Stimulated activated CD4-positive, alpha-beta T cell treated with anti-CD3 and anti-CD28 coated beads, Interleukin-2, amount 100 ng/mL, for 4 hours (primary cell): ENCODE data around the gene MUCL3.
"Not testable (repeated sequence)": the region's sequence is repeated elsewhere in the genome, so short reads cannot be mapped to it uniquely, and the experiment has no call there.

Experiments used
- DNase-seq: peaks from one replicate; pipeline ENCODE4 v3.0.0-alpha.2; 2020; ENCODE audit warnings: low read depth

Gene MUCL3, protein sequence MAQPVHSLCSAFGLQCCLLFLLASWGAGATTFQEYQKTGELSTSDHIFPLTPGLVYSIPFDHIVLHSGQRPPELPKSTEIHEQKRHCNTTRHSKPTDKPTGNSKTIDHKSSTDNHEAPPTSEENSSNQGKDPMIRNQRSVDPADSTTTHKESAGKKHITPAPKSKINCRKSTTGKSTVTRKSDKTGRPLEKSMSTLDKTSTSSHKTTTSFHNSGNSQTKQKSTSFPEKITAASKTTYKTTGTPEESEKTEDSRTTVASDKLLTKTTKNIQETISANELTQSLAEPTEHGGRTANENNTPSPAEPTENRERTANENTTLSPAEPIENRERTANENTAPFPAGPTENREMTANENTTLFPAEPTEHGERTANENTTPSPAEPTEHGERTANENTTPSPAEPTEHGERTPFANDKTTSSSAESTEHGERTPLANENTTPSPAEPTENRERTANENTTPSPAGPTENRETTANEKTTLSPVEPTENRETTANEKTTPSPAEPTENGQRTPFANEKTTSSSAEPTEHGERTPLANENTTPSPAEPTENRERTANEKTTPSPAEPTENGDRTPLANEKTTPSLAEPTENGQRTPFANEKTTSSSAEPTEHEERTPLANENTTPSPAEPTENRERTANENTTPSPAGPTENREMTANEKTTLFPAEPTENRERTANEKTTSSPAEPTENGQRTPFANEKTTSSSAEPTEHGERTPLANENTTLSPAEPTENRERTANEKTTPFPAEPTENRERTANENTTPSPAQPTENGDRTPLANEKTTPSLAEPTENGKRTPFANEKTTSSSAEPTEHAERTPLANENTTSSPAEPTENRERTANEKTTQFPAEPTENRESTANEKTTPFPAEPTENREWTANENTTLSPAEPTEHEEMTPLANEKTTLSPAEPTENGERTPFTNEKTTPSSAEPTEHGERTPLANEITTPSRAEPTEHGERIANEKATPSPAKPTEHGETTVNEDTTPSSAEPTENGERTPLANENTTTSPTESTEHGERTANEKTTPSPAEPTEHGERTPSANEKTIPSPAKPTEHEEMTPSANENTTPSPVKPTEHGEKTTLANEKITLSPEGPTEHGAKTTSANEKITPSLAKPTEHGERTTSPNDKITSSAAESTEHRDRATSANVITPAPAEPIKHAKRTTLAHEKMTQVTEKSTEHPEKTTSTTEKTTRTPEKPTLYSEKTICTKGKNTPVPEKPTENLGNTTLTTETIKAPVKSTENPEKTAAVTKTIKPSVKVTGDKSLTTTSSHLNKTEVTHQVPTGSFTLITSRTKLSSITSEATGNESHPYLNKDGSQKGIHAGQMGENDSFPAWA (N-terminal part only)

DNA sequence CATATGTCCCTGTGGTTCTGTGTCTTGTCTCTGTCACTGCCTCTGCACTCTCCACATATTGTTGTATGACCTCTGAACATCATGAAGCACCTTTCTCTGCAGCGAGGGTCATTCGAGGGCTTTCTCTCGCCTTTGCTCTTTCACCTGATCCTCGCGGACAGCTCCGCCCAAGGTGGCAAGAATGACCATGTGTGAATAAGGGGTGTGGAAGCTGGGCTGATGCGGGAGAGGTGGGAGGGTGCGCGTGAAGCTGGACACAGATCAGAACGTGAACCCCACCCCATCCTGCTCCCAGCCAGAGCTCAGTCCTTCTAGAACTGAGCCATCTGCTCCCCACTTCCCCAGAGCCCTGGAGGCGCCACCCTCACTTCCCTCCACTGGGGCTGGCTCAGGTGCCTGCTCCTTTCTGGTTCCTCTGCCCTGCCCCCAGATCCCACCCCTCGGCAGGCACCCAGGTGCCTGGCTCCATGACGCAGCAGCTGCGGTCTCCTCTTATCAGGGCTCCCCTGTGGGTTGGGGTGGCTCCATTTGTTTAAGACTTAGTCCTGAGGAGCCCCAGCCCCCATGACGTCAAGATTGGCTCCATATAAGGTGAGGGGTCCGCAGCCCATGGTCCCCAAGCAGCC is at the start of gene MUCL3:
Gene MUCL3, plus strand, starts transcription at position 613 of the 626 bp plus-strand sequence. CDS start 27 bp downstream, outside the sequence.
- DNase-seq, result no peak

DNA sequence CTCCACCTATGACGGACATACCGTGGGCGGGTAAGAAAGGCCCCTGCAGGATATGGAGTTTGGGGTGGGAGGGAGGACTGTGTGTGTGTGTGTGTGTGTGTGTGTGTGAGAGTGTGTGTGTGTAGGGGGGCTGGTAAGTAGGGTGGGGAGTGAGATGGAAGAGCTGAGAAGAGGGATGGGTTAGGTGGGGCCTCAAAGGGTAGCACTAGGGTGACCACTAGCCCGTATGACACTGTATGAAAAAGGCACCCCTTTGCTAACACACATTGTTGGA is 49.4 kb upstream of the MUCL3 start:
- DNase-seq, result no peak

DNA sequence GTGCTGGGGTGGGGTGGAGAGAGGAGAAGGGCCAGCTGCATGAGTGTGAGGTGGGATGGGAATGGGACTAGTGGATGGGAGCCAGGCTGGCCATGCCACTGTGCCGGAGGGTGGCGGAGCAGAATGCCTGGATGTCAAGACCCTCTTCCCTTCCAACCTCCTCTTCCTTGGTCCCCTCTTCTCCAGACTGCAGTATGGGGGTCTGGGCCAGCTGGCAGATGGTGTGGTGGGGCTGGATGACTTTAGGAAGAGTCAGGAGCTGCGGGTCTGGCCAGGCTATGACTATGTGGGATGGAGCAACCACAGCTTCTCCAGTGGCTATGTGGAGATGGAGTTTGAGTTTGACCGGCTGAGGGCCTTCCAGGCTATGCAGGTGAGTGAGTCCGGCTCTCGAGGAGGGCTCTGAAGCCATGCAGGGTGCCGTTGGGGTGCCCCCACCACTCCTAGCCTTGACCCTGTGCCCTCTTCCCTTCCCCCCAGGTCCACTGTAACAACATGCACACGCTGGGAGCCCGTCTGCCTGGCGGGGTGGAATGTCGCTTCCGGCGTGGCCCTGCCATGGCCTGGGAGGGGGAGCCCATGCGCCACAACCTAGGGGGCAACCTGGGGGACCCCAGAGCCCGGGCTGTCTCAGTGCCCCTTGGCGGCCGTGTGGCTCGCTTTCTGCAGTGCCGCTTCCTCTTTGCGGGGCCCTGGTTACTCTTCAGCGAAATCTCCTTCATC is 48.8 kb upstream of the MUCL3 start:
- no peak for DNase-seq

DNA sequence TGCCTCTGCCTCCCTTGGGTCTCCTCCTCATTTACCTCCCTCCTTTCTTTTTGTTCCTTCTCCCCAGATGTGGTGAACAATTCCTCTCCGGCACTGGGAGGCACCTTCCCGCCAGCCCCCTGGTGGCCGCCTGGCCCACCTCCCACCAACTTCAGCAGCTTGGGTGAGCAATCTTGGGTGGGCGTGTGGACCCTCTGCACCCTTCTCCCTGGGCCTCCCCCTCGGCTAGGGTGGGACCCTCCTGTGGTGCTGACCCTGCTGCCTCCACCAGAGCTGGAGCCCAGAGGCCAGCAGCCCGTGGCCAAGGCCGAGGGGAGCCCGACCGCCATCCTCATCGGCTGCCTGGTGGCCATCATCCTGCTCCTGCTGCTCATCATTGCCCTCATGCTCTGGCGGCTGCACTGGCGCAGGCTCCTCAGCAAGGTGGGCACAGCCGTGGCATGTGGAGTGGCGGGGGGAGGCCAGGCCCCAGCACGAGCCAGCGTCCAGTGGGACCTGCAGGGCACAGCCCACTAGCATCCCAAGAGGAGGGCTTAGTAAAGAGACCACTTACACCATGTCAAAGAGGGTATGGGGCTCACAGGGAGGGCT is 47.7 kb upstream of the MUCL3 start:
- DNase-seq, result no peak

DNA sequence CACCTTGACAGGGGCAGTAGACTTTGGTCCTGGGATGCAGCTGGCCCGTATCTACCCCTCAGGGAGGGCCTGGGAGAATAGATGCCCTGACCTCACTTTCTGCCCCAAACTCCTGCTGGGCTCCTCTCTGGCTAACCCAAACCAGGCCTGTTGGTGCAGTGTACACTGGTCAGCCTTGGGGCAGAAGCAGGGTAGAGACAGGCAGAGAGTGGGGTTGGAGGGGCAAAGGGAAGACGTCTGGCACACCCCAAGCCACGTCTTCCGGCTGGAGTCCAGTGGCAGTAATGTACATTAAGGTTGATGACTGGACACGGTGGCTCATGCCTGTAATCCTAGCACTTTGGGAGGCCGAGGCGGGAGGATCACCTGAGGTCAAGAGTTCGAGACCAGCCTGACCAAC is 47.1 kb upstream of the MUCL3 start:
- no peak for DNase-seq

DNA sequence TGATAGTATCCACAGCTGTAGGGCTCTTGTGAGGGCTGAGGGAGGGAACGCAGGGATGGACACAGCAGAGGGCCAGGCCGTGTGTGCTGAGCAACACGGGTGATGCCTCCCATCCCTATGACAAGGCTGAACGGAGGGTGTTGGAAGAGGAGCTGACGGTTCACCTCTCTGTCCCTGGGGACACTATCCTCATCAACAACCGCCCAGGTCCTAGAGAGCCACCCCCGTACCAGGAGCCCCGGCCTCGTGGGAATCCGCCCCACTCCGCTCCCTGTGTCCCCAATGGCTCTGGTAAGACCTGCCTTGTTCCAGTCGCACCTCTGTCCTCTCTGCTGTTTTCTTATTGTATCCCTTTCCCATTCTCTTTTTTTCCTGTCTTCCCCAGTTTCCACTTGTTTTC is 46.4 kb upstream of the MUCL3 start:
- DNase-seq, result no peak

DNA sequence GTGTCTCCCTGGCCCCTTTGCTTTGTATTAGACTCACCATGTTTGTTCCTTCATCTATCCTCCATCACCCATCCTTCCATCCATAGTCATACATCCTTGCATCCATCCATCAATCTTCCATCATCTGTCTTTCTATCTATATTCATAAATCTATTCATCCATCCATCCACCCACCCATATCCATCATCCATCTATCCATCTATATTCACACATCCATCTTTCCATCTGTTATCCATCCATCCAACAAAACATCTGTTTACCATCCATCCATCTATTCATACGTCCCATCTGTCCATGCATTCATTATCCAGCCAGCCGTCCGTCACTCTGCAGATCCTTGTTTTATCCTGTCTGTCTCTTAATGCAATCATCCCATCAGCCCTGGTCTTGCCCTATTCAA is 45.8 kb upstream of the MUCL3 start:
- no peak for DNase-seq

DNA sequence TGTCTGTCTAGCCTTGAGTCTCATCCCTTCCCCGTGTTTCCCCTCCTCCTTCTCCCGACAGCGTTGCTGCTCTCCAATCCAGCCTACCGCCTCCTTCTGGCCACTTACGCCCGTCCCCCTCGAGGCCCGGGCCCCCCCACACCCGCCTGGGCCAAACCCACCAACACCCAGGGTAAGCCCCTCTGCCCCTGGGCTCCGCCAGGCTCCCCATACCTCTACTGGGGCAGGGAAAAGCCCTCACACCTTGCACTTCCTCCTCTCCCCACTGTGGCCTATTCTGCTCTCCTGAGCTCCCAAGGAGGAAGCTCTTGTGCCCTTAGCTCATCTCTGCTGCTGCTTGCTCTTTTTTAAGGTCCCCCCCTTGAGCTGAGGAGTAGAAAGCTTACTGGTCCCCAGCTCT is 45.4 kb upstream of the MUCL3 start:
- DNase-seq, result no peak

DNA sequence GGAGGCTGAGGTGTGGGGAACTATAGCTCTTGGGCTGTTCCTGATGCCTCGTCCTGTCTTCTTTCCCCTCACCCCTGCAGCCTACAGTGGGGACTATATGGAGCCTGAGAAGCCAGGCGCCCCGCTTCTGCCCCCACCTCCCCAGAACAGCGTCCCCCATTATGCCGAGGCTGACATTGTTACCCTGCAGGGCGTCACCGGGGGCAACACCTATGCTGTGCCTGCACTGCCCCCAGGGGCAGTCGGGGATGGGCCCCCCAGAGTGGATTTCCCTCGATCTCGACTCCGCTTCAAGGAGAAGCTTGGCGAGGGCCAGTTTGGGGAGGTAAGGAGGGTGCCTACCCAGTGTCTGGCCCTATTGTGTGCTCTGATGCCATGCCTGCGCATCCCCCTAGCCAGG is 44.2 kb upstream of the MUCL3 start:
- no peak for DNase-seq

DNA sequence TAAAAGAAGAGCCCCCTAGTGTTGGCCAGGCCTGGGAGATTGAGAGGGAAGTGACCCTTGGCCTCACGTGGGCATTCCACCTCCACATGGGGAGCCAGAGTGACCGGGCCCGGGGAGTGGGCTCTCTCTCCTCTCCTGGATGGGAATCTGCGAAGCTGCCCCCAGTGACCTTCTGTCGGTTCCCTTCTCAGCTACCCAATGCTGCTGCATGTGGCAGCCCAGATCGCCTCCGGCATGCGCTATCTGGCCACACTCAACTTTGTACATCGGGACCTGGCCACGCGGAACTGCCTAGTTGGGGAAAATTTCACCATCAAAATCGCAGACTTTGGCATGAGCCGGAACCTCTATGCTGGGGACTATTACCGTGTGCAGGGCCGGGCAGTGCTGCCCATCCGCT is 42.9 kb upstream of the MUCL3 start:
- DNase-seq, result no peak

DNA sequence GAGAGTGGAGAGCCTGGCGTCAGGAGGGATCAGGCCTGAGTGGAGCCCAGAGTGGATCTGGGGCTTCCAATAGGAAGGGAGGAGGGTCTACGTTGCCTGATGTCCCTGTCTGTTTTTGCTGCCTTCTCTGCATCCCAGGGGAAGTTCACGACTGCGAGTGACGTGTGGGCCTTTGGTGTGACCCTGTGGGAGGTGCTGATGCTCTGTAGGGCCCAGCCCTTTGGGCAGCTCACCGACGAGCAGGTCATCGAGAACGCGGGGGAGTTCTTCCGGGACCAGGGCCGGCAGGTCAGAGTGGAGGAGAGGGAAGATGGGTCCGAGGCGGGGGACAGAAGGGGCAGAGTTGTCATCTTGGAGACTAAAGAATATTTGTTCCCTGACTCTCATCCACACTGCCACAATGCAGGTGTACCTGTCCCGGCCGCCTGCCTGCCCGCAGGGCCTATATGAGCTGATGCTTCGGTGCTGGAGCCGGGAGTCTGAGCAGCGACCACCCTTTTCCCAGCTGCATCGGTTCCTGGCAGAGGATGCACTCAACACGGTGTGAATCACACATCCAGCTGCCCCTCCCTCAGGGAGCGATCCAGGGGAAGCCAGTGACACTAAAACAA is 41.9 kb upstream of the MUCL3 start:
- DNase-seq, result no peak

DNA sequence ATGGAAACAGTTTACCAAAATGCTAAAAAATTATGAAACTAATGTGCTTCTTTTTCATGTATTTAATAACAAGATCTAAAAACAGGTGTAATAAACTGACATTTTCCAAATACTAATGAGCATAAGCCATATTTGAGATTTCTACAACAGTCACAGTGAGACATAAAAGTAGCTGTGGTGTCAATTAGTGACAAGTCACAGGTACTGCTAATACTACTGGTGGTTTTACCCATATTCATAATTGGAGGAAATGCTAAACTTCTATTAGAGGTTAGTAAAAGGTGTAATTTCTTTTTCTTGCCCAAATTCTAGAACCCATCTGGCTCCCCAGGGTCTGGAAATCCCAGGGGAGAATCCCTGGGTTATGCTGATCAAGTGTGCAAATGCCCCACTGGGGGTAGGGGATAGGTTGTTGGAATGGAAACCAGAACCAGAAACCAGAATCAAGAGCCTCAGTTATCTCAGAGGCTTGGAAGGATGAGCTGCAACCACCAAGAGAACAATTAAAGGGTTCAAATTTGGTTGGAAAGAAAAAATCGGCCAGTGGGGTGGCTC is 39.8 kb upstream of the MUCL3 start:
- no peak for DNase-seq

DNA sequence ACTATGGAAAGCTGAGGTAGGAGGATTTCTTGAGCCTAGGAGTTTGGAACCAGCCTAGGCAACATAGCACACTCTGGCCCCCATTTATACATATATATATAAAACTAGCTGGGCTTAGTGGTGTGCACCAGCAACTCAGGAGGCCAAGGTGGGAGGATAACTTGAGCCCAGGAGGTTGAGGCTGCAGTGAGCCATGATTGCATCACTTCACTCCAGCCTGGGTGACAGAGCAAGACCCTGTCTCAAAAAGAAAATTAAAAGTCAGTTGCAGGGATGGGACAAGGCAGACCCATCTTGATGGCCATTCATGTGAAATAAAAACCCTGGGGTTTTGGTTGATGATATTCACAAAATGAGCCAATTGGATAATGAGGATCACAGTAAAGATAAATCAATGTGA is 39.3 kb upstream of the MUCL3 start:
- no peak for DNase-seq

DNA sequence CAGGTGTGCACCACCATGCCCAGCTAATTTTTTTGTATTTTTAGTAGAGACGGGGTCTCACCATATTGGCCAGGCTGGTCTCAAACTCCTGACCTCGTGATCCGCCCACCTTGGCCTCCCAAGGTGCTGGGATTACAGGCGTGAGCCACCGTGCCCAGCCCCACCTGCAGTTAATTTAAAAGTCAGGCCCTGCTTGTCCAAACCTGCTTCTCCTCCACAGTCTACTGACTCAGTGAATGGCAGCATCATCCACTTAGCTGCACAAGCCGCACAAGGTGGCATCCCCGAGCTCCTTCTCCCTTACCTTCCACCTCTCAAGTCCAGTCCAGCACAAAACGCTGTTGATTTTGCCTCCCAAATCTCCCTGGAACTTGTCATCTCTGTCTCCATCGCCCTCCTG is 38.6 kb upstream of the MUCL3 start:
- not testable (repeated sequence) for DNase-seq

DNA sequence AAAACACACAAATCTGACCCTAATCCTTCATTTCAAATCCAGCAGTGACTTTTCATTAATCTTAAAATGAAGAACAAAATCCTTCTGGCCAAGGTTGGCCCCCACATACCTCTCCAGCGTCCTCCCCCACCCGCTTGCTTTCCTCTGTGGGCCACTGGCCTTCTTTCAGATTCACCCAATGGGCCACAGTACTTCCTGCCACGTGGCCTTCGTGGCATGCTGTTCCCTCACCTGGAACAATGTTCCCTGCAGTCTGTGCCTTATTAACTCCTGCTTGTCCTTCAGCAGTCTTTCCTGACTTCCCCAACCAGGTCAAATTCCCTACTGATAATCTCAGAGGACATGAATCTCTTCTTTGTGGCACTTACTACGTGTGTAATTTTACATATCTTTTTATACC is 38.1 kb upstream of the MUCL3 start:
- DNase-seq, result no peak

DNA sequence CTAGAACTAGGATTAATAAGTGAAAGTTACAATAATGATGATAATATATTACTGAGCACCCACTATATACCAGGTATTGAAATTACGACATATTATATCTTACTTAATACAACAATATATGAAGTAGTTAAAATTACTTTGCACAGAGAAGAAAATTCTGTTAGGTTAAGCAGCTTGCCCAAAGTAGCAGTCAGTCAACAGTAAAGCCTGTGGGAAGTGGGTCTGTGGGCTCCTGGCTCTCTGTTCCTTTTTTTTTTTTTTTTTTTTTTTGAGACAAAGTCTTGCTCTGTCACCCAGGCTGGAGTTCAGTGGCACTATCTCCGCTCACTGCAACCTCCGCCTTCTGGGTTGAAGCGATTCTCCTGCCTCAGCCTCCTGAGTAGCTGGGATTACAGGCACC is 37.5 kb upstream of the MUCL3 start:
- no peak for DNase-seq

DNA sequence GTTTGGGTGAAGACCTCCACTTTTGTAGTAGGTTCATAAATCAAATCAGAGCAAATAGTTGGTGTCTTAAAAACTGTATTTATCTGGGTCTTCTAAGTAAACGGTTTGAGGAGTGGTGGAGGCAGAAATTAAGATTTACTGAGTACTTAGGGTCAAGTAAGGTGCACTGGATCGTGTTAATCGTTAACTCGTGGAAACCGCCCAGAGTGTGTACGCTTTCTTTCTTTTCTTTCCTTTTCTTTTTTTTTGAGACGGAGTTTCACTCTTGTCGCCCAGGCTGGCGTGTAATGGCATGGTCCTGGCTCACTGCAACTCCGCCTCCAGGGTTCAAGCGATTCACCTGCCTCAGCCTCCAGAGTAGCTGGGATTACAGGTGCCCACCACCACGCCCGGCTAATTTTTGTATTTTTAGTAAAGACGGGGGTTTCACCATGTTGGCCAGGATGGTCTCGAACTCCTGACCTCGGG is 33.4 kb upstream of the MUCL3 start:
- not testable (repeated sequence) for DNase-seq

DNA sequence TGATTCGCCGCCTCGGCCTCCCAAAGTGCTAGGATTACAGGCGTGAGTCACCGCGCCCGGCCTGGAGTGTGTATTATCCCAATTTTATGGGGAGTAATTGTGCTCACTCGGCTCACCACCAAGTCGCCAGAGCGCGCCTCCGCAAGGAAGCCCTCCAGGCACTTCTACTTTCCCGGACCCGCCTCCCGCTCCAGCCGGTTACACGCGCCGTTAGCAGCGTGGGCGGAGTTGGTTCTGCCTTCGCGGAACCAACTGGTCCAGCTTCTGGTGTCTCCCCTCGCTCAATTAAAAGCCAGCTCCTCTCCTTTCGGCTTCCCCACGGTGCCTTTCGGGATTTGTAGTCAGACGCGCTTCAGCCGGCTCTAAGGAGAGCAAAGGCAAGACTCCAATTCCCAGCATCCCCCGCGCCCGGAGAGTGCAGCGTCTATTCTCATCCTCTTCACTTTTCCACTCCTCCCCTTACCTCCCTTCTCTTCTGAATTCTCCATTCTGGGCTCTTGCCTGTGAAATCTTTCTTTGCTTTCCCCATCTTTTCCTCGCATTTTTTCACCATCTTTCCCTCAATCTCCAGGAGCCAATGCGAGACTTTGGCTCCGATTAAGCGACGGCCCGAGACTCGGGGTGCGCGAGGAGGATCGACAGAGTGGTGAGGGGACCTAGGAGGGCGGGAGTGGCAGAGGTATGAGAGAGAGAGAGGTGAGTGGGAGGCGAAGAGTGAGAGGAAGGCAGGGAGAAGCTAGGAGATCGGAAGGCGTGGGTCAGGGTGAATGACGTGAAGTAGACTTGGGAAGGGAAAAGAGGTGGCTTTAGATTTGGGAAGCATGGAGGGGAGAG is 32.8 kb upstream of the MUCL3 start, which contains the start of gene GTF2H4:
Gene GTF2H4, plus strand, starts transcription at position 450 of the 834 bp plus-strand sequence.
- DNase-seq, result peak; percentile 95

DNA sequence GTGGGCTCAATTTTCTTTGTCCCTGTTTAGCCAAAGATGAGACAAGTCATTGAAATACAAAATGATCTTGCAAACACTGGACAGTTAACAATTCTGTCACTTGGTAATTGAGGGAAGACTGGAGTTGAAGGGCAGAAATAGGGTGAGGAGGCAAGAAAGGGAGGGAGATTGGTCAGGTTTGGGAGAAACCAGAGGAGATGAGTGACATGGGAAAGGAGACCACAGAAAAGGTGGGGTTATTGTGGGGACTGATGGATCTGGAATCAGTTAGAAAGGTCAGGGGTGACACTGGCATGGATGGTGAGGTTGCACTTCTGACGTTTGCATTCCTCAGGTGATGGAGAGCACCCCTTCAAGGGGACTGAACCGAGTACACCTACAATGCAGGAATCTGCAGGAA is 32.1 kb upstream of the MUCL3 start:
- no peak for DNase-seq
